ENCODE measurements around the gene RB1. TPM values are rescaled to one million over a fixed set of nuclear protein-coding genes. Genes with fewer than 3 reads are reported as not detected.

Gene RB1
- total RNA-seq, 1 donor = 48.4 TPM

DNA sequence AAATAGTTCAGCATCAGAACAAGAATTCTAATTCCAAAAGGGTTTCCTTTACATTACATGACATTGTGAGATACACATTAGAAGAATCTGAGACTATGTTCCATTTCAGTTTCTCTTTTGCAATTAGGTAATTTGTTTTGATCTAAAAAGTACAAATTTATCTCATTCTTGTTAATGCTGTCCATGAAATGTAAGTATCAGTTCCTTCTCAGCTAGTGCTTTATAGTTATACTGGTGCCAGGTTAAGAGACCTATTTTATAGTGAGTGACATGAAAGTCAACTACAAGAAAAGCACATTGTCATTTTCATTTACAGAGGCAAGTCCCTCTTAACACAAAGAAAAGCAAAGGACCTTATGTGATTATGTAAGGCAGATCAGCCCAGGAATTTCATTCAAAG is 185.4 kb downstream of the RB1 start:
- TF ChIP-seq, protein P1, sequence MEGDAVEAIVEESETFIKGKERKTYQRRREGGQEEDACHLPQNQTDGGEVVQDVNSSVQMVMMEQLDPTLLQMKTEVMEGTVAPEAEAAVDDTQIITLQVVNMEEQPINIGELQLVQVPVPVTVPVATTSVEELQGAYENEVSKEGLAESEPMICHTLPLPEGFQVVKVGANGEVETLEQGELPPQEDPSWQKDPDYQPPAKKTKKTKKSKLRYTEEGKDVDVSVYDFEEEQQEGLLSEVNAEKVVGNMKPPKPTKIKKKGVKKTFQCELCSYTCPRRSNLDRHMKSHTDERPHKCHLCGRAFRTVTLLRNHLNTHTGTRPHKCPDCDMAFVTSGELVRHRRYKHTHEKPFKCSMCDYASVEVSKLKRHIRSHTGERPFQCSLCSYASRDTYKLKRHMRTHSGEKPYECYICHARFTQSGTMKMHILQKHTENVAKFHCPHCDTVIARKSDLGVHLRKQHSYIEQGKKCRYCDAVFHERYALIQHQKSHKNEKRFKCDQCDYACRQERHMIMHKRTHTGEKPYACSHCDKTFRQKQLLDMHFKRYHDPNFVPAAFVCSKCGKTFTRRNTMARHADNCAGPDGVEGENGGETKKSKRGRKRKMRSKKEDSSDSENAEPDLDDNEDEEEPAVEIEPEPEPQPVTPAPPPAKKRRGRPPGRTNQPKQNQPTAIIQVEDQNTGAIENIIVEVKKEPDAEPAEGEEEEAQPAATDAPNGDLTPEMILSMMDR (IDR thresholded peaks at IDR 0.05; ENCODE audit: insufficient read depth, low read length) = no peak
- H3K4me3 ChIP-seq (ENCODE audit: low read depth, low read length) = no peak overlapping the region
- DNase-seq (ENCODE audit: low read depth) = no peak

DNA sequence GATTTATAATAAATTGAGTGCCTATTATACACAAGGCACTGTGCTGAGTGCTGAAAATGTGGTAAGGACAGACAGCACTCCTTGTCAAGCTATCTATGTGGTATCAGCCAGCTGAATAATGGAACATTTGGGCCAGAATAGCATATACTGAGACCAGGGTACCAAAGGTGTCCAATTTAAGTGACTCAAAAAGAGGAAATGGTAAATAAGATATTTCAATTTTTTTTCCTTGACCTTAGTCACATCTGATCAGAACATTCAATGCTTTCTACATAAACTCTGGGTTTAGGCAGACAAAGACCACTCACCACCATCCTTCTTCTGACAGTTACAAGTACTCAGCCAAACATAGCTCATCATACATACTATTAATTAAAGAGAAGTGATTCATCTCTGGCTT is 186.1 kb downstream of the RB1 start:
- H3K4me3 ChIP-seq (ENCODE audit: low read depth, low read length) = no peak overlapping the region
- no peak for DNase-seq (ENCODE audit: low read depth)
- TF ChIP-seq, protein P1 (IDR thresholded peaks at IDR 0.05; ENCODE audit: insufficient read depth, low read length) = no peak

DNA sequence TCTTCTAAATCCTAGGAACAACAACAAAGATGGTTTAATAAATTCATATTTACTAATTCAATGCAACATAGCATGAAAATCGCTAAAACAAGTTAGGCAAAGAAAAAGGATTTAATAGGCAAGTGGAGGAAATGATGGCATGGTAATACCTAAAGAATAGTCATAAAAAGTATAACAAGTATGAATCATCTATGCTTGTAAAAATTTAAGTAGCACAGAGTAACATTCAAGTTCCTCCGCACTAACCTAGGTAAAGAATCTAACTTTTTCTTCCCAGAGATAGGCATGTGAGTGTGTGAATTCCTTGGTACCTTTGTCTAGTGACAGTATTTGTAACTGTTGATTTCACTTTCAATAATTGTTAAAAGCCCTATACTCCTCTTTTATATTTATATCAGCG is 186.7 kb downstream of the RB1 start:
- DNase-seq (ENCODE audit: low read depth) = no peak
- no peak overlapping the region for H3K4me3 ChIP-seq (ENCODE audit: low read depth, low read length)

DNA sequence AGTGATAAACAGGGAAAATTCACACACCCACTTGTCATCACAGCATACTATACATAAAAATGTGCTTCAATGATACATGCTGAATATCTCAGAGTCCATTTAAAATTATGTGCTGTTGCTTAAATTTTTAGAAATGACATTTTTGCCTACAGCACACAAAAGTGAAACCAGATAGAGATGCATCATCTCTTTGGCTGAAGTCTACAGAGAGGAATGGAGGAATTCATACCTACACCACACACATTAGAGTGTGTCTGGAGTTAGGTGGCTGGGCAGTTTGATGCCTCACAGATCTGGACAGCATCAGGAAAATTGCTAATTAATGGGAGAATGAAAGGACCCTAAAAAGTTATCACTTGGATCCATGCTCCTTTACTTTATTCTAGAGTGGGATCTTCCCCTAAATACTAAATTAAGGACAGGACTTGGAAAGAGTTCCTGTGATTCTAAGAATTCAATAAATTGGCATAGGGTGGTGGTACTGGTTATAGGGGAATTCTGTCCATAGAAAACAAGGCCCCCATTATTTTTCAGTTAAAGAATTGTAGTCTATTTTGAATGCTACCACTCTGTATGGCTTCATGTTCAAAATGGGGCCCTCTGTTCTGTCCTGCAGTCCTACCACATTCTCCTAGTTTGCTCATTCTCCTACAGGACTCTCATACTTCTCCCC is 188.0 kb downstream of the RB1 start:
- DNase-seq (ENCODE audit: low read depth) = peak; percentile 26
- peak overlapping the region; percentile 57 for H3K4me3 ChIP-seq (ENCODE audit: low read depth, low read length)
- TF ChIP-seq, protein P1 (IDR thresholded peaks at IDR 0.05; ENCODE audit: insufficient read depth, low read length) = no peak

More for the DNA sequence above, 186.7 kb downstream of the RB1 start:
- TF ChIP-seq, protein P1 (IDR thresholded peaks at IDR 0.05; ENCODE audit: insufficient read depth, low read length) = no peak

DNA sequence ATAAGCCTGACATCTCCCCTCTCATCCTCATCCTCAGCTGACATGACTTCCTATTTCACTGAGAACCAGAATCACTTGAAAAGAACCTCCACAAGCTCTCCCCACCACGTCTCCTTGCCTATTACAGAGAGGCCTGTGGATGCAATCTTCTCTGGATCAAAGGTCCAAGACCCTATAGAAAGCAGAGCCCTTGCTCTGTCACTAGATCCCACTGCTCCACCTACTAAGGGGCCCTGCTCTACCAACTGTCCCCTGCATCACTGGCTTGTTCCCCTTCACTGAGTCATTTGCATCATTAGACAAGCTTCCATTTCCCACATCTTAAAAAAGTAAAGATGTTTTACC is 188.5 kb downstream of the RB1 start:
- H3K4me3 ChIP-seq (ENCODE audit: low read depth, low read length) = peak overlapping the region; percentile 57
- peak; percentile 3 for DNase-seq (ENCODE audit: low read depth)
- TF ChIP-seq, protein P1 (IDR thresholded peaks at IDR 0.05; ENCODE audit: insufficient read depth, low read length) = no peak

DNA sequence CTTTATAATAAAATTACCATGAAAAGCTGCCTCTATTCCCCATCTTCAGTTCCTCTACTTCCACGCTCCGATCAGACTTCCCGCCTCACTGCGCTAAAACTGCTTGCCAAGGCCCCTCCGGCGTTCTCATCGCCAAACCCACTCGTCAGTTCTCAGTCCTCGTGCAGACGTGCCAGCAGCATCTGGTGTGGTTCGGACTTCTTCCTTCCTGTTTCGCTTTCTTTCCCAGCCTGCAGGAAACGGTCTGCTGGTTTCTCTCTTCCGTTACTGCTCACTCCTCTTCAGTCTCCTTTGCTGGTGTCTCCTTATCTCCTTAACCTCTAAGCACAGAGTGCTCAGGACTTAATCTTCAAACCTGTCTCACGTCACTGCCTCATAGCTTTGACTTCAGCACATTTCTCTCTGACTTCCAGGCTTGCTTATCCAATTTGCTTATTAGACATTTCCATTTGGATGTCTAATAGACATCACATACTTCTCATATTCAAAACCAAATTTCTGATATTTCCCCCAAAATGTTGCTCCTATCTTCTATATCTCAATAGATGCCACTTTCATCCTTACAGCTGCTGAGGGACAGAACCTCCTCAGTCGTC is 189.0 kb downstream of the RB1 start:
- peak; percentile 77 for DNase-seq (ENCODE audit: low read depth)
- TF ChIP-seq, protein P1 (IDR thresholded peaks at IDR 0.05; ENCODE audit: insufficient read depth, low read length) = no peak
- H3K4me3 ChIP-seq (ENCODE audit: low read depth, low read length) = peak overlapping the region; percentile 57
